HAP-1 (cell line): ENCODE results near the gene TTYH1.
"Not testable (repeated sequence)": the region's sequence is repeated elsewhere in the genome, so short reads cannot be mapped to it uniquely, and the experiment has no call there.

Source experiments
- DNase-seq, 2 experiments: peaks; one replicate each; pipeline ENCODE4 v3.0.0-alpha.2; 2016 to 2020; ENCODE audit warnings: low spot score in 2 of 2
- H3K27me3 ChIP-seq: fragments of 250-450 bp; sonication (Bioruptor Pico); 2 replicates; pipeline ENCODE4 v1.5.1; 2020; ENCODE audit warnings: low read depth, mild to moderate bottlenecking, moderate library complexity
- H3K36me3 ChIP-seq: fragments of 250-450 bp; sonication (Bioruptor Pico); replicated peaks from 2 replicates; pipeline ENCODE4 v1.5.1; 2020; ENCODE audit warnings: mild to moderate bottlenecking
- H3K4me1 ChIP-seq: fragments of 250-450 bp; sonication (Bioruptor Pico); 2 replicates; pipeline ENCODE4 v1.5.1; 2020; ENCODE audit warnings: mild to moderate bottlenecking
- H3K4me3 ChIP-seq: fragments of 250-450 bp; sonication (Bioruptor Pico); 2 replicates; pipeline ENCODE4 v1.5.1; 2020; ENCODE audit warnings: mild to moderate bottlenecking, moderate library complexity
- H3K9me3 ChIP-seq: fragments of 250-450 bp; sonication (Bioruptor Pico); 2 replicates; pipeline ENCODE4 v1.5.1; 2020; ENCODE audit warnings: mild to moderate bottlenecking, moderate library complexity
- in situ Hi-C: fragments of 300-500 bp; cut with MboI; formaldehyde crosslinking; loops from 3 replicates; pipeline ENCODE4 v1.14.3; 2020; ENCODE audit warnings: low sequenced_read_pairs, inconsistent platforms, mixed read lengths

The TTYH1 gene

DNA sequence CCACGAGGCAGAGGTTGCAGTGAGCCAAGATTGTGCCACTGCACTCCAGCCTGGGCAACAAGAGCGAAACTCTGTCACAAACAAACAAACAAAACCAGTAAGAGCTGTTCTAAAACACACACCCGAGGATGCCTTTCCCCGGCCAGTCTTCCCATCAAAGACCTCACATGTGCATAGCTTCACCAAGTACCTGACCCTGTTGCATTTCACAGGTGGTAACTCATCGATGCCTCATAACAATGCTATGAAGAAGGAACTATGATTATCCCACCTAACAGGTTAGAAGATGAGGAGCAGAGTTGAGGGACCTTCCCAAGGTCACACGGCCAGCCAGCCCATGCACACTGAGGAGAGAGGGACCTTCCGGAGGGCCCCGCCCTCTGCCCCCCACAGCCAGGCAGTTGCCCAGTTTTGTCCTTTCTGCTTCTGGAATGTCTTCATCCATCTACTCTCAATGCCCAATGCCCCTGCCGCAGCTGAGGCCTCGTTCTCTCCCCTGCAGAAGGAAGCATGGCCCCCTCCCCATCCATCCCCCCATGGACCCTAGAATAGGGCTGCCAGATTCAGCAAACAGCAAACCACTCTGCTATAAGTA lies 17.0 kb downstream of the TTYH1 start:
- Histone ChIP-seq H3K36me3 (no peaks in the 10 kb centered on the region), H3K4me3 (no peak overlapping the region), H3K4me1 (no peaks in the 10 kb centered on the region), H3K9me3 (no peaks in the 10 kb centered on the region), H3K27me3 (no peaks in the 10 kb centered on the region)
- in situ Hi-C loops = no loop called here
- DNase-seq = no peak

DNA sequence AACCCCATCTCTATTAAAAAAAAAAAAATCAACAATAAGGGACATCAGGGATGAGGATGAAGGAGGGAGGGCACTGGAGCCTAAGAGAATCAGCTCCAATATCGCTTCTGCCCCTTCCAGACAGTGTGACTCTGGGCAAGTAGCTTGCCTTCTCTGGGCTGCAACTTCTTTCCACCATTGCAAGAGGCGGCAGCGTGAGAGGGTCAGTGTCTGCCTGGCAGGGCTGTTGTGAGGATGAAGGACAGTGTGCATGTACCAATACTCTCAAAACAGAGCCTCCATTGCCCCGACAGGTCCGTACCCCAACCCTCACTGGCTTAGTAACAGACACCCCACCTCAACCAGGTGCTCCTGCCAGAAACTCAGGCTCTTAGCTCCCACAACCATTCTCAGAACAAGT lies 18.4 kb downstream of the TTYH1 start:
- no peaks in the 10 kb centered on the region for H3K4me1 ChIP-seq
- H3K36me3 ChIP-seq = peaks cover 3% of the 10 kb centered on the region
- H3K9me3 ChIP-seq = no peaks in the 10 kb centered on the region
- no peak overlapping the region for H3K4me3 ChIP-seq
- in situ Hi-C loops = no loop called here
- DNase-seq = no peak
- no peaks in the 10 kb centered on the region for H3K27me3 ChIP-seq

- Histone ChIP-seq H3K36me3 (peaks cover 6% of the 10 kb centered on the region), H3K9me3 (no peaks in the 10 kb centered on the region), H3K4me1 (no peaks in the 10 kb centered on the region), H3K4me3 (no peak overlapping the region), H3K27me3 (no peaks in the 10 kb centered on the region)
- DNase-seq = peak in 1 of 2 experiments; percentile 7
- in situ Hi-C loops = no loop called here
Measured at GRCh38 chr19:54434112-54434872, 19.0 kb downstream of the TTYH1 start.

DNA sequence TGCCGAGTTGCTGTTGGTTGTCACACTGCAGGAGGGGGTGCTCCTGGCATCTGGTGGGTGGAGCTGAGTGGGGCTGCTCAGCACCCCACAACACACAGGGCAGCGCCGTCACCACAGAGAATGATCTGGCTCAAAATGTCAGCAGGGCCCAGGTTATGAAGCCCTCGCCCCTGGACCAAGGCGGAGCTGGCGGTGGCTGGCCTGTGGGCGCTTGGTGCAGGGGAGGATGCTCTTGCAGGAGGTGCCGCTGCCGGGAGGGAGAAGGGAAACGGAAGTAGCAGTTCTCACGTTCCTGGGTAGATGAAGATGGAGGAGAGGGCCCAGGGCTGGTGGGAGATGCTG lies 19.6 kb downstream of the TTYH1 start:
- in situ Hi-C loops = no loop called here
- H3K4me3 ChIP-seq = no peak overlapping the region
- no peaks in the 10 kb centered on the region for H3K27me3 ChIP-seq
- H3K36me3 ChIP-seq = peaks cover 6% of the 10 kb centered on the region
- H3K4me1 ChIP-seq = no peaks in the 10 kb centered on the region
- DNase-seq = peak in 1 of 2 experiments; percentile 8
- H3K9me3 ChIP-seq = no peaks in the 10 kb centered on the region

- Histone ChIP-seq H3K4me1 (no peaks in the 10 kb centered on the region), H3K9me3 (no peaks in the 10 kb centered on the region), H3K36me3 (peaks cover 6% of the 10 kb centered on the region), H3K27me3 (no peaks in the 10 kb centered on the region), H3K4me3 (no peak overlapping the region)
- DNase-seq = no peak
- in situ Hi-C loops = no loop called here
Measured at GRCh38 chr19:54435551-54436016, 20.3 kb downstream of the TTYH1 start.

GRCh38 chr19:54436031-54436523 lies 20.8 kb downstream of the TTYH1 start:
- Histone ChIP-seq H3K27me3 (no peaks in the 10 kb centered on the region), H3K4me1 (no peaks in the 10 kb centered on the region), H3K9me3 (no peaks in the 10 kb centered on the region), H3K4me3 (no peak overlapping the region), H3K36me3 (peaks cover 6% of the 10 kb centered on the region)
- DNase-seq = peak in 1 of 2 experiments; percentile 6
- in situ Hi-C loops = no loop called here

- no peak overlapping the region for H3K4me3 ChIP-seq
- in situ Hi-C loops = no loop called here
- no peaks in the 10 kb centered on the region for H3K27me3 ChIP-seq
- H3K36me3 ChIP-seq = peaks cover 6% of the 10 kb centered on the region
- H3K9me3 ChIP-seq = no peaks in the 10 kb centered on the region
- H3K4me1 ChIP-seq = no peaks in the 10 kb centered on the region
- DNase-seq = no peak
Measured at GRCh38 chr19:54436628-54437252, 21.5 kb downstream of the TTYH1 start.

- Histone ChIP-seq H3K4me1 (no peaks in the 10 kb centered on the region), H3K4me3 (no peak overlapping the region), H3K27me3 (no peaks in the 10 kb centered on the region), H3K9me3 (no peaks in the 10 kb centered on the region), H3K36me3 (peaks cover 12% of the 10 kb centered on the region)
- in situ Hi-C loops = no loop called here
- peak in 1 of 2 experiments; percentile 68 for DNase-seq
Measured at GRCh38 chr19:54439174-54439851, 24.0 kb downstream of the TTYH1 start.

GRCh38 chr19:54440641-54441040 lies 25.4 kb downstream of the TTYH1 start:
- no peaks in the 10 kb centered on the region for H3K9me3 ChIP-seq
- no peak overlapping the region for H3K4me3 ChIP-seq
- no peaks in the 10 kb centered on the region for H3K4me1 ChIP-seq
- H3K36me3 ChIP-seq = peaks cover 12% of the 10 kb centered on the region
- no peaks in the 10 kb centered on the region for H3K27me3 ChIP-seq
- DNase-seq = no peak
- in situ Hi-C loops = no loop called here

- Histone ChIP-seq H3K27me3 (no peaks in the 10 kb centered on the region), H3K9me3 (0 out of 2 replicates have a peak, but pooled peaks cover 3% of the 10 kb centered on the region), H3K4me1 (peaks cover 8% of the 10 kb centered on the region), H3K4me3 (no peak overlapping the region), H3K36me3 (peaks cover 11% of the 10 kb centered on the region)
- no peak for DNase-seq
- in situ Hi-C loops = no loop called here
Measured at GRCh38 chr19:54444737-54445136, 29.5 kb downstream of the TTYH1 start.

DNA sequence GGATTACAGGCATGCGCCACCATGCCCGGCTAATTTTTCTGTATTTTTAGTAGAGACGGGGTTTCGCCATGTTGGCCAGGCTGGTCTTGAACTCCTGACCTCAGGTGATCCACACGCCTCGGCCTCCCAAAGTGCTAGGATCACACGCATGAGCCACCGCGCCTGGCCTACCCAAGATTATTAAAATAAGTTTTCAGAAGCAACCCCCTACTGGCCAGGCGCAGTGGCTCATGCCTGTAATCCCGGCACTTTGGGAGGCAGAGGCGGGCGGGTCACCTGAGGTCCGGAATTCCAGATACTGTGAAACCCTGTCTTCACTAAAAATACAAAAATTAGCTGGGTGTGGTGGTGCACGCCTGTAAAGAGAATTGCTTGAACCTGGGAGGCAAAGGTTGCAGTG lies 31.1 kb downstream of the TTYH1 start:
- H3K27me3 ChIP-seq, in situ Hi-C loops, H3K9me3 ChIP-seq, H3K4me3 ChIP-seq: not testable (repeated sequence)
- peak in 1 of 2 experiments; percentile 29 for DNase-seq
- Histone ChIP-seq H3K4me1 (peaks cover 10% of the 10 kb centered on the region), H3K36me3 (peaks cover 21% of the 10 kb centered on the region)

GRCh38 chr19:54448040-54448773 lies 32.9 kb downstream of the TTYH1 start:
- no peaks in the 10 kb centered on the region for H3K27me3 ChIP-seq
- in situ Hi-C loops = no loop called here
- DNase-seq = peak; percentile 22 to 69

More at GRCh38 chr19:54448040-54448773, 32.9 kb downstream of the TTYH1 start:
- Histone ChIP-seq H3K36me3 (peaks cover 36% of the 10 kb centered on the region), H3K9me3 (0 out of 2 replicates have a peak, but pooled peaks cover 3% of the 10 kb centered on the region), H3K4me1 (peaks cover 10% of the 10 kb centered on the region), H3K4me3 (peak overlapping the region; percentile 94)
